ENCODE measurements around the gene NEAT1. TPM values are rescaled to one million over a fixed set of nuclear protein-coding genes. Genes with fewer than 3 reads are reported as not detected.
"Not testable (repeated sequence)": the region's sequence is repeated elsewhere in the genome, so short reads cannot be mapped to it uniquely, and the experiment has no call there.

The NEAT1 gene
- total RNA-seq, 5 donors from 2014 or later (not counting 1 experiment from before 2014, with no cell fraction given), result 368 to 1,017 (median 906) TPM

DNA sequence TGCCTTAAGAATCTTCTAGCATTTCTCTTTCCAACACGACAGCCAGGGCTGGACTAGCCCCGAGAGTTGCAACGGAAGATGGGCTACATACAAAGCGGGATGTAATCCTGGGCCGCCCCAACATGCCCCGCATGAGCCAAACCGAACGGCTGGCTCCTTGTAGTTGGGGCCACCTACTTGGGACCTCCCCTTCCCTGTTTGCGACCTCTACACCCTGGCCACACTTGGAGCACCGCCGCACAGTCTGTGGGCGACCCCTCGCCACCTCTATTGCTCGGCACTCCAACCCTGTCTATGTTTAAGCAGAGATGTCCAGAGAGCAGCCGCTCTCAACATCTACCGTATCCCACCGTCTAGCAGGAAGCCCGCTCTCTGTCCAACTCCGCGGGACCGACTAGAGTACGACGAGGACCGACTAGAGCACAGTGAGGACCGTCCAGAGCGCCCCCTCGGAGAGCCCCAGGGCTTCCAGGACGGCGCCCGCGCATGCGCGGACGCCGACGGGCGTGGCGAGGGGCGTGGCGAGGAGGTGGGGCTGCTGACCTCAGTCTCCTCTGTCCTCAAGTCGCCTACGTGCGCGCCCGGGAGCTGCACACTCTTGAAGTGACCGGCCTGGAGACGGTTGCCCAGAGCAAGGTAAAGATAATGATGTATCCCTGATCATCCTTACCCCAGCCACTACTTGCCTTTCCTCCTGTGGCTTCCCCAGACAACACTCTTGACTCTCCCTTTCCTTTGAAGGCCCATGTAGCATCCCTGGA lies 32.3 kb downstream of the NEAT1 start:
- DNase-seq (peak; percentile 26 to 85 (median 61)), ATAC-seq (replicated peaks in 1 of 4) (peak; percentile 90 to 94 (median 92))
- no peaks in the 10 kb centered on the region for H3K36me3 ChIP-seq (ENCODE audit: control insufficient read depth in 2 of 2, extremely low read depth in 1 of 2, insufficient read depth in 1 of 2, low read length in 1 of 2)
- H3K27me3 Mint-ChIP-seq, result no peaks in the 10 kb centered on the region
- H3K4me1 Mint-ChIP-seq, result peaks cover 13 to 31% (median 29%) of the 10 kb centered on the region in 3 donors
- POLR2A ChIA-PET, result no interaction called here
- no peaks in the 10 kb centered on the region for H3K27me3 ChIP-seq (replicated peaks in 1 of 2; ENCODE audit: control insufficient read depth in 2 of 2, extremely low read depth in 1 of 2, insufficient read depth in 2 of 2, low read length in 1 of 2)
- H3K9me3 ChIP-seq, result no peaks in the 10 kb centered on the region
- H3K9me3 Mint-ChIP-seq, result no peaks in the 10 kb centered on the region
- CTCF ChIA-PET, result no interaction called here
- peak overlapping the region; percentile 65 to 73 for H3K4me3 ChIP-seq (ENCODE audit: control insufficient read depth in 1 of 2, extremely low read depth in 1 of 2, low read length in 1 of 2)
- H3K27ac Mint-ChIP-seq, result peak overlapping the region; percentile 86 to 87
- H3K36me3 Mint-ChIP-seq, result no peaks in the 10 kb centered on the region
- peaks cover 4 to 13% of the 10 kb centered on the region in 2 experiments for H3K4me1 ChIP-seq (ENCODE audit: control insufficient read depth in 1 of 2, extremely low read depth in 1 of 2, insufficient read depth in 2 of 2, low read length in 2 of 2)
- H3K27ac ChIP-seq (ENCODE audit: low read length), result peak overlapping the region; percentile 61
- WGBS (ENCODE audit: insufficient coverage), result 2% methylated on average over 45 of the region's 47 CpGs
- peak overlapping the region; percentile 86 to 94 (median 88) for H3K4me3 Mint-ChIP-seq

DNA sequence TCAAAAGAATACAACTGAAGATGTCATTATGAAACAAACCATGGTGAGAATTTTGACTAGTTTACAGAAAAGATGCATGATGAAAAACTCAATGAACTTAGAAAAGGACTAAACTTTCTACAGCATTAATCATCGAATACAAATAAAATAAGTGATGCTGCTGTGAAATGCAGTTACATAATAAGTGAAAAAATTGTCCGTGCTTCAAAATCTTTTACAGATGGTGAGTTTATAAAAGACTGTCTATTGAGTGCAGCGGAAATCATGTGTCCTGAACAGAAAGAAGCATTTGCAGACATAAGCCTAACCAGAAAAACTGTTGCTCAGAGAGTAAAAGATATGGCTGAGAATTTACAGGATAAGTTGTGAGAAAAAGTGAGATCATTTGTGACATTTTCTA lies 33.8 kb downstream of the NEAT1 start:
- Histone ChIP-seq H3K27me3 (replicated peaks in 1 of 2; ENCODE audit: control insufficient read depth in 2 of 2, extremely low read depth in 1 of 2, insufficient read depth in 2 of 2, low read length in 1 of 2) (no peaks in the 10 kb centered on the region), H3K4me3 (ENCODE audit: control insufficient read depth in 1 of 2, extremely low read depth in 1 of 2, low read length in 1 of 2) (no peak overlapping the region), H3K36me3 (ENCODE audit: control insufficient read depth in 2 of 2, extremely low read depth in 1 of 2, insufficient read depth in 1 of 2, low read length in 1 of 2) (no peaks in the 10 kb centered on the region), H3K4me1 (ENCODE audit: control insufficient read depth in 1 of 2, extremely low read depth in 1 of 2, insufficient read depth in 2 of 2, low read length in 2 of 2) (peaks cover 4 to 13% of the 10 kb centered on the region in 2 experiments), H3K27ac (ENCODE audit: low read length) (no peak overlapping the region), H3K9me3 (no peaks in the 10 kb centered on the region)
- Mint-ChIP-seq H3K36me3 (no peaks in the 10 kb centered on the region), H3K4me1 (peaks cover 13 to 31% (median 29%) of the 10 kb centered on the region in 3 donors), H3K27me3 (no peaks in the 10 kb centered on the region), H3K9me3 (no peaks in the 10 kb centered on the region), H3K27ac (peak overlapping the region; percentile 28), H3K4me3 (peak overlapping the region; percentile 53 to 94 (median 54))
- CTCF ChIA-PET, result interaction anchor here in 1 of 2 donors (0.7 kb wide), 1 partner anchor 49 kb away, joined by 7 read pairs; no protein-coding TSS in a partner anchor
- ATAC-seq (replicated peaks in 1 of 4), result no peak
- DNase-seq, result no peak
- POLR2A ChIA-PET, result interaction anchor here in 1 of 2 donors (0.6 kb wide), 1 partner anchor 233 kb away, joined by 3 read pairs; no protein-coding TSS in a partner anchor
- 90% methylated on average over 2 of the region's 3 CpGs for WGBS (ENCODE audit: insufficient coverage)

DNA sequence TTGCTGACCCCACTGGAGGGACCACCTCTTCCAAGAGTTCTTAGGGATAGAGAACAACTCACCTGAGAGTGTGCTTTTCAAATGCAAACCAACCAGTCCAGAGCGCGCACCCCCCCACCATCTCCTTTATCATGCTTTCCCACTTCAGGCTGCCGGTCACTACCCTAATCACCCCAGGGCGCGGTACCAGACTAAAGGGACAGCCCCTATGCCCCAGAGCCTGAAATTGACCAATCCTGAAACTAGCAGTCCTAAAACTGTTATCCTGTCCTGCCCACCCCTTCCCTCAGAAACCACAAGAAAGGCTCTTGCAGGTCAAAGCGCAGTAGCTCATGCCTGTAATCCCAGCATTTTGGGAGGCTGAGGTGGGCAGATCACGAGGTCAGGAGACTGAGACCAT lies 37.0 kb downstream of the NEAT1 start:
- Mint-ChIP-seq H3K27ac (no peak overlapping the region), H3K27me3 (no peaks in the 10 kb centered on the region), H3K36me3 (no peaks in the 10 kb centered on the region), H3K4me3 (no peak overlapping the region), H3K4me1 (peaks cover 13 to 20% (median 17%) of the 10 kb centered on the region in 3 donors), H3K9me3 (no peaks in the 10 kb centered on the region)
- WGBS (ENCODE audit: insufficient coverage), result 54% methylated on average over 5 of the region's 7 CpGs
- DNase-seq (no peak), ATAC-seq (replicated peaks in 1 of 4) (no peak)
- Histone ChIP-seq H3K27me3 (replicated peaks in 1 of 2; ENCODE audit: control insufficient read depth in 2 of 2, extremely low read depth in 1 of 2, insufficient read depth in 2 of 2, low read length in 1 of 2) (no peaks in the 10 kb centered on the region), H3K4me3 (ENCODE audit: control insufficient read depth in 1 of 2, extremely low read depth in 1 of 2, low read length in 1 of 2) (no peak overlapping the region), H3K4me1 (ENCODE audit: control insufficient read depth in 1 of 2, extremely low read depth in 1 of 2, insufficient read depth in 2 of 2, low read length in 2 of 2) (peaks cover 4 to 12% of the 10 kb centered on the region in 2 experiments), H3K27ac (ENCODE audit: low read length) (no peak overlapping the region), H3K36me3 (ENCODE audit: control insufficient read depth in 2 of 2, extremely low read depth in 1 of 2, insufficient read depth in 1 of 2, low read length in 1 of 2) (no peaks in the 10 kb centered on the region), H3K9me3 (no peaks in the 10 kb centered on the region)
- ChIA-PET CTCF (no interaction called here), POLR2A (interaction anchor here (0.6 to 1.4 kb wide), 4 partner anchors 40 to 698 kb away, joined by 3 to 4 read pairs (median 4); no protein-coding TSS in a partner anchor)

DNA sequence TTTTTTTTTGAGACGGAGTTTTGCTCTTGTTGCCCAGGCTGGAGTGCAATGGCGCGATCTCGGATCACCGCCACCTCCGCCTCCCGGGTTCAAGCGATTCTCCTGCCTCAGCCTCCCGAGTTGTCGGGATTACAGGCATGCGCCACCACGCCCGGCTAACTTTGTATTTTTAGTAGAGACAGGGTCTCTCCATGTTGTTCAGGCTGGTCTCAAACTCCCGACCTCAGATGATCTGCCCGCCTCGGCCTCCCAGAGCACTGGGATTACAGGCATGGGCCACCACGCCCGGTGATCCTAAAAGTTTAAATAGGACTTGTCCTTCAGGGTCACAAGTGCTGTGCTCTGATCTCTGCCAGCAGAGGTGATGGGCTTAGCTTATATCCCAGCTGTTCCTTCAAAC lies 42.9 kb downstream of the NEAT1 start:
- not testable (repeated sequence) for H3K9me3 ChIP-seq; H3K27ac ChIP-seq (ENCODE audit: low read length); DNase-seq; H3K9me3 Mint-ChIP-seq; H3K4me1 ChIP-seq (ENCODE audit: control insufficient read depth in 1 of 2, extremely low read depth in 1 of 2, insufficient read depth in 2 of 2, low read length in 2 of 2); H3K27me3 ChIP-seq (replicated peaks in 1 of 2; ENCODE audit: control insufficient read depth in 2 of 2, extremely low read depth in 1 of 2, insufficient read depth in 2 of 2, low read length in 1 of 2); H3K4me3 Mint-ChIP-seq; H3K27ac Mint-ChIP-seq; H3K4me3 ChIP-seq (ENCODE audit: control insufficient read depth in 1 of 2, extremely low read depth in 1 of 2, low read length in 1 of 2); ATAC-seq (replicated peaks in 1 of 4); H3K36me3 Mint-ChIP-seq; H3K36me3 ChIP-seq (ENCODE audit: control insufficient read depth in 2 of 2, extremely low read depth in 1 of 2, insufficient read depth in 1 of 2, low read length in 1 of 2); H3K27me3 Mint-ChIP-seq; H3K4me1 Mint-ChIP-seq
- ChIA-PET POLR2A (interaction anchor here in 1 of 2 donors (0.7 kb wide), 1 partner anchor 34 kb away, joined by 4 read pairs; no protein-coding TSS in a partner anchor), CTCF (interaction anchor here in 1 of 2 donors (0.6 to 0.8 kb wide), 3 partner anchors 132 to 606 kb away, joined by 3 to 4 read pairs (median 3); no protein-coding TSS in a partner anchor)
- 90% methylated on average over 5 of the region's 18 CpGs for WGBS (ENCODE audit: insufficient coverage)

DNA sequence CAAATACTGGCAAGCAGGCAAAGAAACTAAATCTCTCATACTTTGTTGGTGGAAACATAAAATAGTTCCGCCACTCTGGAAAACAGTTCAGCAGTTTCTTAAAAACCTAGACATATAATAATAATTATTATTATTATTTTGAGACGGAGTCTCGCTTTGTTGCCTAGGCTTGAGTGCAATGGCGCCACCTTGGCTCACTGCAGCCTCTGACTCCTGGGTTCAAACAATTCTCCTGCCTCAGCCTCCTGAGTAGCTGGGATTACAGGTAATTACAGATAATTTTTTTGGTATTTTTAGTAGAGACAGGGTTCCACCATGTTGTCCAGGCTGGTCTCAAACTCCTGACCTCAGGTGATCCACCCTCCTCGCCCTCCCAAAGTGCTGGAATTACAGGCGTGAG lies 44.7 kb downstream of the NEAT1 start:
- H3K4me3 ChIP-seq (ENCODE audit: control insufficient read depth in 1 of 2, extremely low read depth in 1 of 2, low read length in 1 of 2); H3K36me3 Mint-ChIP-seq; ATAC-seq (replicated peaks in 1 of 4); CTCF ChIA-PET; H3K36me3 ChIP-seq (ENCODE audit: control insufficient read depth in 2 of 2, extremely low read depth in 1 of 2, insufficient read depth in 1 of 2, low read length in 1 of 2); H3K9me3 Mint-ChIP-seq; POLR2A ChIA-PET; H3K27ac ChIP-seq (ENCODE audit: low read length); H3K27ac Mint-ChIP-seq; H3K4me3 Mint-ChIP-seq; DNase-seq; H3K9me3 ChIP-seq; H3K27me3 Mint-ChIP-seq; H3K27me3 ChIP-seq (replicated peaks in 1 of 2; ENCODE audit: control insufficient read depth in 2 of 2, extremely low read depth in 1 of 2, insufficient read depth in 2 of 2, low read length in 1 of 2): not testable (repeated sequence)
- H3K4me1 Mint-ChIP-seq, result peaks cover 11 to 23% (median 22%) of the 10 kb centered on the region in 3 donors
- WGBS (ENCODE audit: insufficient coverage), result 100% methylated on average over 2 of the region's 6 CpGs
- peaks cover 3 to 18% of the 10 kb centered on the region in 2 experiments for H3K4me1 ChIP-seq (ENCODE audit: control insufficient read depth in 1 of 2, extremely low read depth in 1 of 2, insufficient read depth in 2 of 2, low read length in 2 of 2)

DNA sequence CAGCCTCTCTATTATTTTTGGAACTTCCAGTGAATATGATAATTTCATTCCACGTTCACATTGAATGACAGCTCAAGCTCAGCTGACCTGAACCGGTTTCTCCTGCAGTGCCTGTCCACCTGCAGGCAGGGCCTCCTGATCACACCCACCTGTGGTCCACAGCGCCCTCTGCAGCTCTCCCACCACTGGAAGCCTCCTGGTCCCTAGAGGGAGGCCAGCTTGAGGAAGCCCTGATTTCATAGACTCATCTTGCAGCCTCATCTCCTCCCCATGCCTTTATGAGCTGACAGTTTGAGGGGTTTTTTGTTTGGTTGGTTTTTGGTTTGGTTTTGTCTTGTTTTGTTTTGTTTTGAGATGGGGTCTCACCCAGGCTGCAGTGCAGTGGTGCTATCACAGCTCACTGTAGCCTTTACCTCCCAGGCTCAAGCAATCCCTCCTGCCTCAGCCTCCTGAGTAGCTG lies 46.3 kb downstream of the NEAT1 start:
- peaks cover 13 to 29% (median 25%) of the 10 kb centered on the region in 3 donors for H3K4me1 Mint-ChIP-seq
- Histone ChIP-seq H3K27ac (ENCODE audit: low read length) (no peak overlapping the region), H3K36me3 (ENCODE audit: control insufficient read depth in 2 of 2, extremely low read depth in 1 of 2, insufficient read depth in 1 of 2, low read length in 1 of 2) (no peaks in the 10 kb centered on the region), H3K4me1 (ENCODE audit: control insufficient read depth in 1 of 2, extremely low read depth in 1 of 2, insufficient read depth in 2 of 2, low read length in 2 of 2) (peaks cover 3 to 24% of the 10 kb centered on the region in 2 experiments), H3K4me3 (ENCODE audit: control insufficient read depth in 1 of 2, extremely low read depth in 1 of 2, low read length in 1 of 2) (no peak overlapping the region), H3K9me3 (no peaks in the 10 kb centered on the region), H3K27me3 (replicated peaks in 1 of 2; ENCODE audit: control insufficient read depth in 2 of 2, extremely low read depth in 1 of 2, insufficient read depth in 2 of 2, low read length in 1 of 2) (no peaks in the 10 kb centered on the region)
- no peaks in the 10 kb centered on the region for H3K9me3 Mint-ChIP-seq
- peak in 34 of 35 experiments; percentile 16 to 70 (median 45) for DNase-seq
- ChIA-PET CTCF (interaction anchor here (0.7 kb wide), 2 partner anchors 36 to 658 kb away, joined by 3 read pairs; no protein-coding TSS in a partner anchor), POLR2A (interaction anchor here (0.6 to 1.5 kb wide), 2 partner anchors 30 kb away, joined by 3 to 7 read pairs; partner anchors contain the start of gene MALAT1 (in 2 of the 2))
- H3K27me3 Mint-ChIP-seq, result no peaks in the 10 kb centered on the region
- WGBS (ENCODE audit: insufficient coverage), result no CpG with 5 or more reads among the region's 3 CpGs
- ATAC-seq (replicated peaks in 1 of 4), result peak in 2 of 4 experiments; percentile 32 to 35
- no peaks in the 10 kb centered on the region for H3K36me3 Mint-ChIP-seq
- H3K4me3 Mint-ChIP-seq, result no peak overlapping the region
- peak overlapping the region in 1 of 2 donors; percentile 16 for H3K27ac Mint-ChIP-seq
